Measurements from ENCODE around the gene TAF5.

- TF ChIP-seq, protein P1, sequence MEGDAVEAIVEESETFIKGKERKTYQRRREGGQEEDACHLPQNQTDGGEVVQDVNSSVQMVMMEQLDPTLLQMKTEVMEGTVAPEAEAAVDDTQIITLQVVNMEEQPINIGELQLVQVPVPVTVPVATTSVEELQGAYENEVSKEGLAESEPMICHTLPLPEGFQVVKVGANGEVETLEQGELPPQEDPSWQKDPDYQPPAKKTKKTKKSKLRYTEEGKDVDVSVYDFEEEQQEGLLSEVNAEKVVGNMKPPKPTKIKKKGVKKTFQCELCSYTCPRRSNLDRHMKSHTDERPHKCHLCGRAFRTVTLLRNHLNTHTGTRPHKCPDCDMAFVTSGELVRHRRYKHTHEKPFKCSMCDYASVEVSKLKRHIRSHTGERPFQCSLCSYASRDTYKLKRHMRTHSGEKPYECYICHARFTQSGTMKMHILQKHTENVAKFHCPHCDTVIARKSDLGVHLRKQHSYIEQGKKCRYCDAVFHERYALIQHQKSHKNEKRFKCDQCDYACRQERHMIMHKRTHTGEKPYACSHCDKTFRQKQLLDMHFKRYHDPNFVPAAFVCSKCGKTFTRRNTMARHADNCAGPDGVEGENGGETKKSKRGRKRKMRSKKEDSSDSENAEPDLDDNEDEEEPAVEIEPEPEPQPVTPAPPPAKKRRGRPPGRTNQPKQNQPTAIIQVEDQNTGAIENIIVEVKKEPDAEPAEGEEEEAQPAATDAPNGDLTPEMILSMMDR (conservative IDR thresholded peaks at IDR 0.05), result no peak
- no peak for TF ChIP-seq ZFX (IDR thresholded peaks at IDR 0.05)
These were observed 6.5 kb downstream of the TAF5 start for GRCh38 chr10:103374263-103374662.

Data from C4-2B (cell line).